Nephron (organoid): ENCODE measurements around the gene NUP50.

Experiments used
- H3K27ac Mint-ChIP-seq, 3 experiments: 2 replicates each; pipeline ENCODE4 v1.8.0; 2020; ENCODE audit warnings: mixed read lengths in 3 of 3, mild to moderate bottlenecking in 2 of 3, moderate library complexity in 1 of 3
- H3K27me3 Mint-ChIP-seq: 2 replicates; pipeline ENCODE4 v1.8.0; 2021; ENCODE audit warnings: low read depth, mild to moderate bottlenecking, moderate library complexity, mixed read lengths
- H3K36me3 Mint-ChIP-seq: 2 replicates; pipeline ENCODE4 v1.8.0; 2020; ENCODE audit warnings: low read depth, mixed read lengths
- H3K4me1 Mint-ChIP-seq: 2 replicates; pipeline ENCODE4 v1.8.0; 2020; ENCODE audit warnings: mixed read lengths
- H3K4me3 Mint-ChIP-seq, 3 experiments: 2 replicates each; pipeline ENCODE4 v1.8.0; 2020; ENCODE audit warnings: mild to moderate bottlenecking in 3 of 3, mixed read lengths in 3 of 3, moderate library complexity in 2 of 3
- H3K9me3 Mint-ChIP-seq: 2 replicates; pipeline ENCODE4 v1.8.0; 2020; ENCODE audit warnings: mixed read lengths
- CTCF ChIP-seq, 3 experiments: fragments of 200-600 bp; sonication (generic); IDR thresholded peaks; one replicate each; pipeline ENCODE4 v1.5.0; 2021; ENCODE audit warnings: antibody characterized with exemption in 3 of 3; ENCODE audit not compliant: unreplicated experiment in 3 of 3

The NUP50 gene

GRCh38 chr22:45197606-45198462 is 34.1 kb downstream of the NUP50 start:
- Mint-ChIP-seq H3K27me3 (no peaks in the 10 kb centered on the region), H3K4me3 (no peak overlapping the region), H3K27ac (peak overlapping the region in 1 of 3 experiments; percentile 30), H3K4me1 (peaks cover 24% of the 10 kb centered on the region), H3K9me3 (no peaks in the 10 kb centered on the region), H3K36me3 (peaks cover 21% of the 10 kb centered on the region)
- TF ChIP-seq CTCF (IDR thresholded peaks at IDR 0.05; ENCODE audit: unreplicated experiment in 3 of 3) = no peak

- H3K27ac Mint-ChIP-seq = no peak overlapping the region
- no peak for TF ChIP-seq CTCF (IDR thresholded peaks at IDR 0.05; ENCODE audit: unreplicated experiment in 3 of 3)
- no peaks in the 10 kb centered on the region for H3K9me3 Mint-ChIP-seq
- H3K4me3 Mint-ChIP-seq = no peak overlapping the region
- H3K27me3 Mint-ChIP-seq = no peaks in the 10 kb centered on the region
- H3K36me3 Mint-ChIP-seq = peaks cover 21% of the 10 kb centered on the region
- peaks cover 24% of the 10 kb centered on the region for H3K4me1 Mint-ChIP-seq
These were observed 34.7 kb downstream of the NUP50 start for GRCh38 chr22:45198463-45198795.

GRCh38 chr22:45199723-45200122 is 36.0 kb downstream of the NUP50 start:
- H3K36me3 Mint-ChIP-seq = peaks cover 21% of the 10 kb centered on the region
- TF ChIP-seq CTCF (IDR thresholded peaks at IDR 0.05; ENCODE audit: unreplicated experiment in 3 of 3) = no peak
- H3K4me1 Mint-ChIP-seq = peaks cover 28% of the 10 kb centered on the region

GRCh38 chr22:45200230-45200629 is 36.5 kb downstream of the NUP50 start:
- peaks cover 21% of the 10 kb centered on the region for H3K36me3 Mint-ChIP-seq
- no peak for TF ChIP-seq CTCF (IDR thresholded peaks at IDR 0.05; ENCODE audit: unreplicated experiment in 3 of 3)
- H3K4me1 Mint-ChIP-seq = peaks cover 32% of the 10 kb centered on the region
- no peak overlapping the region for H3K4me3 Mint-ChIP-seq
- no peaks in the 10 kb centered on the region for H3K9me3 Mint-ChIP-seq
- no peak overlapping the region for H3K27ac Mint-ChIP-seq
- peaks cover 4% of the 10 kb centered on the region for H3K27me3 Mint-ChIP-seq

More at GRCh38 chr22:45199723-45200122, 36.0 kb downstream of the NUP50 start:
- no peaks in the 10 kb centered on the region for H3K9me3 Mint-ChIP-seq
- H3K27me3 Mint-ChIP-seq = no peaks in the 10 kb centered on the region
- H3K27ac Mint-ChIP-seq = no peak overlapping the region
- H3K4me3 Mint-ChIP-seq = no peak overlapping the region

GRCh38 chr22:45200860-45201511 is 37.3 kb downstream of the NUP50 start:
- no peak overlapping the region for H3K4me3 Mint-ChIP-seq
- peaks cover 4% of the 10 kb centered on the region for H3K27me3 Mint-ChIP-seq
- H3K36me3 Mint-ChIP-seq = peaks cover 25% of the 10 kb centered on the region
- H3K4me1 Mint-ChIP-seq = peaks cover 32% of the 10 kb centered on the region
- no peaks in the 10 kb centered on the region for H3K9me3 Mint-ChIP-seq
- H3K27ac Mint-ChIP-seq = peak overlapping the region; percentile 34 to 71 (median 52)
- TF ChIP-seq CTCF (IDR thresholded peaks at IDR 0.05; ENCODE audit: unreplicated experiment in 3 of 3) = no peak
